Skeletal muscle satellite cell (primary cell): Measurements from ENCODE around the gene TSNAXIP1.

Source experiments
- H3K27me3 ChIP-seq: 2 replicates; pipeline ENCODE4 v1.7.0; 2013; ENCODE audit warnings: low read length; ENCODE audit not compliant: control insufficient read depth, insufficient read depth
- H3K36me3 ChIP-seq: 2 replicates; pipeline ENCODE4 v1.7.0; 2013; ENCODE audit warnings: mild to moderate bottlenecking, control low read depth, low read length; ENCODE audit not compliant: insufficient read depth
- H3K4me1 ChIP-seq: 2 replicates; pipeline ENCODE4 v1.7.0; 2013; ENCODE audit warnings: low read length; ENCODE audit not compliant: control insufficient read depth, insufficient read depth
- H3K4me2 ChIP-seq: 2 replicates; pipeline ENCODE4 v1.7.0; 2013; ENCODE audit warnings: mild to moderate bottlenecking, low read length
- H3K4me3 ChIP-seq: 2 replicates; pipeline ENCODE4 v1.7.0; 2013; ENCODE audit warnings: low read length
- H3K9ac ChIP-seq: 2 replicates; pipeline ENCODE4 v1.7.0; 2013; ENCODE audit warnings: mild to moderate bottlenecking, low read depth, low read length, moderate library complexity
- H3K9me3 ChIP-seq: replicated peaks from 2 replicates; pipeline ENCODE4 v1.7.0; 2013; ENCODE audit warnings: mild to moderate bottlenecking, control low read depth, low read length

Gene TSNAXIP1

GRCh38 chr16:67770346-67770991 is 36.2 kb upstream of the TSNAXIP1 start:
- no peaks in the 10 kb centered on the region for H3K9me3 ChIP-seq
- no peak overlapping the region for H3K4me3 ChIP-seq
- peaks cover 5% of the 10 kb centered on the region for H3K36me3 ChIP-seq
- H3K9ac ChIP-seq: no peak overlapping the region
- H3K4me1 ChIP-seq: peaks cover 21% of the 10 kb centered on the region
- no peaks in the 10 kb centered on the region for H3K27me3 ChIP-seq
- H3K4me2 ChIP-seq: no peak overlapping the region

- Histone ChIP-seq H3K4me2 (no peak overlapping the region), H3K9me3 (no peaks in the 10 kb centered on the region), H3K27me3 (no peaks in the 10 kb centered on the region), H3K4me1 (peaks cover 19% of the 10 kb centered on the region), H3K4me3 (no peak overlapping the region), H3K36me3 (peaks cover 5% of the 10 kb centered on the region), H3K9ac (no peak overlapping the region)
Observed at GRCh38 chr16:67773099-67773498, 33.6 kb upstream of the TSNAXIP1 start.

- peaks cover 16% of the 10 kb centered on the region for H3K4me1 ChIP-seq
Observed at GRCh38 chr16:67773569-67774456, 32.9 kb upstream of the TSNAXIP1 start.

GRCh38 chr16:67774457-67774853 is 32.2 kb upstream of the TSNAXIP1 start:
- peaks cover 5% of the 10 kb centered on the region for H3K36me3 ChIP-seq
- H3K4me2 ChIP-seq: no peak overlapping the region
- H3K4me1 ChIP-seq: peaks cover 16% of the 10 kb centered on the region
- H3K4me3 ChIP-seq: no peak overlapping the region
- no peak overlapping the region for H3K9ac ChIP-seq
- H3K9me3 ChIP-seq: no peaks in the 10 kb centered on the region
- no peaks in the 10 kb centered on the region for H3K27me3 ChIP-seq

More at GRCh38 chr16:67773569-67774456, 32.9 kb upstream of the TSNAXIP1 start:
- H3K4me2 ChIP-seq: no peak overlapping the region
- H3K27me3 ChIP-seq: no peaks in the 10 kb centered on the region
- H3K9ac ChIP-seq: no peak overlapping the region
- no peak overlapping the region for H3K4me3 ChIP-seq
- peaks cover 5% of the 10 kb centered on the region for H3K36me3 ChIP-seq
- H3K9me3 ChIP-seq: no peaks in the 10 kb centered on the region

- no peak overlapping the region for H3K4me3 ChIP-seq
- no peak overlapping the region for H3K9ac ChIP-seq
- H3K4me1 ChIP-seq: peaks cover 16% of the 10 kb centered on the region
- no peaks in the 10 kb centered on the region for H3K27me3 ChIP-seq
- no peaks in the 10 kb centered on the region for H3K9me3 ChIP-seq
- peaks cover 5% of the 10 kb centered on the region for H3K36me3 ChIP-seq
- H3K4me2 ChIP-seq: no peak overlapping the region
Observed at GRCh38 chr16:67775273-67775672, 31.4 kb upstream of the TSNAXIP1 start.

GRCh38 chr16:67779256-67780014 is 27.3 kb upstream of the TSNAXIP1 start:
- Histone ChIP-seq H3K9ac (no peak overlapping the region), H3K4me1 (no peaks in the 10 kb centered on the region)

GRCh38 chr16:67780847-67781564 is 25.7 kb upstream of the TSNAXIP1 start:
- no peak overlapping the region for H3K9ac ChIP-seq
- H3K36me3 ChIP-seq: no peaks in the 10 kb centered on the region

More at GRCh38 chr16:67779256-67780014, 27.3 kb upstream of the TSNAXIP1 start:
- Histone ChIP-seq H3K4me2 (no peak overlapping the region), H3K4me3 (no peak overlapping the region), H3K9me3 (no peaks in the 10 kb centered on the region), H3K36me3 (no peaks in the 10 kb centered on the region), H3K27me3 (no peaks in the 10 kb centered on the region)

GRCh38 chr16:67781565-67781921 is 25.1 kb upstream of the TSNAXIP1 start:
- Histone ChIP-seq H3K4me2 (no peak overlapping the region), H3K27me3 (no peaks in the 10 kb centered on the region), H3K36me3 (no peaks in the 10 kb centered on the region), H3K4me1 (no peaks in the 10 kb centered on the region), H3K9ac (no peak overlapping the region), H3K9me3 (no peaks in the 10 kb centered on the region), H3K4me3 (no peak overlapping the region)

More at GRCh38 chr16:67780847-67781564, 25.7 kb upstream of the TSNAXIP1 start:
- Histone ChIP-seq H3K27me3 (no peaks in the 10 kb centered on the region), H3K4me2 (no peak overlapping the region), H3K4me3 (no peak overlapping the region), H3K4me1 (no peaks in the 10 kb centered on the region), H3K9me3 (no peaks in the 10 kb centered on the region)

- Histone ChIP-seq H3K27me3 (no peaks in the 10 kb centered on the region), H3K9me3 (no peaks in the 10 kb centered on the region), H3K9ac (no peak overlapping the region), H3K36me3 (no peaks in the 10 kb centered on the region), H3K4me3 (no peak overlapping the region), H3K4me1 (no peaks in the 10 kb centered on the region), H3K4me2 (no peak overlapping the region)
Observed at GRCh38 chr16:67782567-67783352, 23.9 kb upstream of the TSNAXIP1 start.

GRCh38 chr16:67783353-67783725 is 23.4 kb upstream of the TSNAXIP1 start:
- Histone ChIP-seq H3K27me3 (no peaks in the 10 kb centered on the region), H3K4me1 (no peaks in the 10 kb centered on the region), H3K4me3 (no peak overlapping the region), H3K9ac (no peak overlapping the region), H3K36me3 (no peaks in the 10 kb centered on the region), H3K9me3 (no peaks in the 10 kb centered on the region), H3K4me2 (no peak overlapping the region)
